ENCODE results near the gene SYNE3.

DNA sequence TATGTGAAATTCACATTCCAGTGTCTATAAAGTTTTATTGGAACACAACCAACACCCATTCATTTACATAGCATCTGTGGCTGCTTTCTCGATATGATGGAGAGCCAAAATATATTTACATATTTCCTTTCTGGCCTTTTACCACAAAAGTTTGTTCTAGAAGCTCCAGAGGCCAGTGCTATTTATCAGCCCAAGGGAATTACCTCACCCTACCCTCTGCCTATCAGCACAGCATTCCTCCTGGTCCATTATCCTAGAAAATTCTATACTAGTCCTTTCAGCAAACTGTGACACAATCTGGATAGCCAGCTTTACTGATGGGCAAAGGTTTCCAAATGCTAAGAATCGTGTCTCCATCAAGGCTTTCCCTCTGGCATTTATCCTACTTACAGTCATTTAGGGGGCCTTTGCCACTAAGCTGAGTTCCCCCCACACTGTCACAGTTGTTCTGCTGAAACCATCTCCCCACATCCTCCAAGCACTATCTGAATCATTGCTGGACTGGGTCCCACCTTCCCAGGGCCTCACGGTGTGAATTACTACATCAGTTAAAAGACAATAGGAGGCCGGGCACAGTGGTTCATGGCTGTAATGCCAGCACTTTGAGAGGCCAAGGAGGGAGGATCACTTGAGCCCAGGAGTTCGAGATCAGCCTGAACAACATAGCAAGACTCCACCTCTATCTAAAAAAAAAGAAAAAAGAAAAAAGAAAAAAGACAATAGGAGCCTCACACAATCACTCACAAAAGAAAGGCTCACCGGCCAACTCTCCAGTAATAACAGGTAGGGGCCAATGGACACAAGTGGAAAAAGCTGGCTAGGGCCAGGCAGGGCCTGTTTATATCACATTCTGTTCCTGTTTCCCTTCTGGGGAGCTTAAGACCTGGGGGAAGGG, 12.1 kb downstream of the SYNE3 start:
- no peak for TF ChIP-seq POLR2AphosphoS5 (IDR thresholded peaks at IDR 0.05)
- TF ChIP-seq, protein P1, sequence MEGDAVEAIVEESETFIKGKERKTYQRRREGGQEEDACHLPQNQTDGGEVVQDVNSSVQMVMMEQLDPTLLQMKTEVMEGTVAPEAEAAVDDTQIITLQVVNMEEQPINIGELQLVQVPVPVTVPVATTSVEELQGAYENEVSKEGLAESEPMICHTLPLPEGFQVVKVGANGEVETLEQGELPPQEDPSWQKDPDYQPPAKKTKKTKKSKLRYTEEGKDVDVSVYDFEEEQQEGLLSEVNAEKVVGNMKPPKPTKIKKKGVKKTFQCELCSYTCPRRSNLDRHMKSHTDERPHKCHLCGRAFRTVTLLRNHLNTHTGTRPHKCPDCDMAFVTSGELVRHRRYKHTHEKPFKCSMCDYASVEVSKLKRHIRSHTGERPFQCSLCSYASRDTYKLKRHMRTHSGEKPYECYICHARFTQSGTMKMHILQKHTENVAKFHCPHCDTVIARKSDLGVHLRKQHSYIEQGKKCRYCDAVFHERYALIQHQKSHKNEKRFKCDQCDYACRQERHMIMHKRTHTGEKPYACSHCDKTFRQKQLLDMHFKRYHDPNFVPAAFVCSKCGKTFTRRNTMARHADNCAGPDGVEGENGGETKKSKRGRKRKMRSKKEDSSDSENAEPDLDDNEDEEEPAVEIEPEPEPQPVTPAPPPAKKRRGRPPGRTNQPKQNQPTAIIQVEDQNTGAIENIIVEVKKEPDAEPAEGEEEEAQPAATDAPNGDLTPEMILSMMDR (IDR thresholded peaks at IDR 0.05) = no peak

Measured in prostate gland (tissue), 2 donors.